OCI-LY3 (cell line): ENCODE data around the gene LMX1B.

Source experiments
- H2AFZ ChIP-seq: fragments of 200-600, 300-600 bp; shearing (Covaris generic); 2 replicates; pipeline ENCODE4 v1.6.0; 2014; ENCODE audit warnings: antibody characterized with exemption, low read depth, low read length
- H3K27ac ChIP-seq: fragments of 200-600, 300-600 bp; sonication (generic); 2 replicates; pipeline ENCODE4 v1.5.1; 2014; ENCODE audit warnings: mild to moderate bottlenecking, low read length, moderate library complexity, mixed read lengths
- H3K27me3 ChIP-seq: fragments of 200-600, 300-600 bp; sonication (generic); 2 replicates; pipeline ENCODE4 v1.6.1; 2014; ENCODE audit warnings: low read depth, low read length, mixed read lengths
- H3K36me3 ChIP-seq: fragments of 200-600, 300-600 bp; sonication (generic); replicated peaks from 2 replicates; pipeline ENCODE3; 2014; ENCODE audit warnings: low read depth, low read length, mixed read lengths
- H3K4me1 ChIP-seq: fragments of 300-600, 200-600 bp; sonication (generic); 2 replicates; pipeline ENCODE4 v1.6.1; 2014; ENCODE audit warnings: low read length, mixed read lengths
- H3K4me2 ChIP-seq: fragments of 200-600, 300-600 bp; sonication (generic); 2 replicates; pipeline ENCODE4 v1.6.1; 2014; ENCODE audit warnings: low read length, mixed read lengths
- H3K4me3 ChIP-seq: fragments of 300-600, 200-600 bp; sonication (generic); 2 replicates; pipeline ENCODE4 v1.5.1; 2014; ENCODE audit warnings: antibody characterized with exemption, mild to moderate bottlenecking, low read length, moderate library complexity
- H3K79me2 ChIP-seq: fragments of 300-600, 200-600 bp; shearing (Covaris generic); 2 replicates; pipeline ENCODE4 v1.6.1; 2014; ENCODE audit warnings: mild to moderate bottlenecking, low read length, mixed read lengths
- H3K9ac ChIP-seq: fragments of 300-600, 200-600 bp; shearing (Covaris generic); 2 replicates; pipeline ENCODE4 v1.6.0; 2014; ENCODE audit warnings: mild to moderate bottlenecking, low read length, moderate library complexity
- H3K9me3 ChIP-seq: fragments of 200-600, 300-600 bp; shearing (Covaris generic); 2 replicates; pipeline ENCODE4 v1.6.1; 2014; ENCODE audit warnings: low read length, mixed read lengths; ENCODE audit not compliant: insufficient read depth
- H4K20me1 ChIP-seq: fragments of 200-600, 300-600 bp; sonication (generic); 2 replicates; pipeline ENCODE4 v1.6.1; 2016; ENCODE audit warnings: low read length, mixed read lengths; ENCODE audit not compliant: insufficient read depth
- CTCF ChIP-seq: fragments of 200-600, 300-600 bp; sonication (generic); IDR thresholded peaks from 2 replicates; pipeline ENCODE4 v1.5.1; 2014; ENCODE audit warnings: antibody characterized with exemption, low read length, low read depth
- EZH2phosphoT487 ChIP-seq: fragments of 200-600 bp; shearing (Covaris generic); IDR thresholded peaks from 2 replicates; pipeline ENCODE4 v1.6.1; 2018; ENCODE audit warnings: antibody characterized with exemption, mixed run types, low read depth

LMX1B gene

GRCh38 chr9:126733005-126733404 is 119.3 kb downstream of the LMX1B start:
- H2AFZ ChIP-seq, result no peak overlapping the region
- no peak overlapping the region for H3K4me3 ChIP-seq
- no peaks in the 10 kb centered on the region for H3K79me2 ChIP-seq
- no peak overlapping the region for H3K4me2 ChIP-seq
- no peak for TF ChIP-seq EZH2phosphoT487
- no peak for TF ChIP-seq CTCF
- H4K20me1 ChIP-seq, result no peaks in the 10 kb centered on the region
- H3K9ac ChIP-seq, result no peak overlapping the region
- H3K27me3 ChIP-seq, result no peaks in the 10 kb centered on the region
- H3K4me1 ChIP-seq, result no peaks in the 10 kb centered on the region
- no peak overlapping the region for H3K27ac ChIP-seq
- peaks cover 3% of the 10 kb centered on the region for H3K36me3 ChIP-seq
- peaks cover 13% of the 10 kb centered on the region for H3K9me3 ChIP-seq

GRCh38 chr9:126734877-126735276 is 121.1 kb downstream of the LMX1B start:
- H3K4me3 ChIP-seq, result no peak overlapping the region
- no peak overlapping the region for H3K4me2 ChIP-seq
- peaks cover 6% of the 10 kb centered on the region for H3K36me3 ChIP-seq
- no peaks in the 10 kb centered on the region for H3K27me3 ChIP-seq
- H3K4me1 ChIP-seq, result no peaks in the 10 kb centered on the region
- H3K79me2 ChIP-seq, result no peaks in the 10 kb centered on the region
- H3K9ac ChIP-seq, result no peak overlapping the region
- peaks cover 13% of the 10 kb centered on the region for H3K9me3 ChIP-seq
- H3K27ac ChIP-seq, result no peak overlapping the region
- no peak for TF ChIP-seq EZH2phosphoT487
- TF ChIP-seq CTCF, result no peak
- H2AFZ ChIP-seq, result no peak overlapping the region
- no peaks in the 10 kb centered on the region for H4K20me1 ChIP-seq

- no peak overlapping the region for H3K4me3 ChIP-seq
- H3K9me3 ChIP-seq, result peaks cover 13% of the 10 kb centered on the region
- no peaks in the 10 kb centered on the region for H3K27me3 ChIP-seq
- H3K79me2 ChIP-seq, result no peaks in the 10 kb centered on the region
- H3K27ac ChIP-seq, result no peak overlapping the region
- H3K4me2 ChIP-seq, result no peak overlapping the region
- TF ChIP-seq EZH2phosphoT487, result no peak
- no peak for TF ChIP-seq CTCF
- H3K36me3 ChIP-seq, result peaks cover 6% of the 10 kb centered on the region
- H3K4me1 ChIP-seq, result no peaks in the 10 kb centered on the region
- no peak overlapping the region for H3K9ac ChIP-seq
- no peaks in the 10 kb centered on the region for H4K20me1 ChIP-seq
- no peak overlapping the region for H2AFZ ChIP-seq
Measured at GRCh38 chr9:126735482-126735881, 121.8 kb downstream of the LMX1B start.

- H2AFZ ChIP-seq, result no peak overlapping the region
- H3K9me3 ChIP-seq, result peaks cover 13% of the 10 kb centered on the region
- no peaks in the 10 kb centered on the region for H3K4me1 ChIP-seq
- H3K9ac ChIP-seq, result no peak overlapping the region
- no peak overlapping the region for H3K4me2 ChIP-seq
- no peaks in the 10 kb centered on the region for H3K79me2 ChIP-seq
- H3K27ac ChIP-seq, result no peak overlapping the region
- TF ChIP-seq CTCF (no peak), EZH2phosphoT487 (no peak)
- no peaks in the 10 kb centered on the region for H3K27me3 ChIP-seq
- no peak overlapping the region for H3K4me3 ChIP-seq
- peaks cover 6% of the 10 kb centered on the region for H3K36me3 ChIP-seq
- H4K20me1 ChIP-seq, result no peaks in the 10 kb centered on the region
Measured at GRCh38 chr9:126738553-126738952, 124.8 kb downstream of the LMX1B start.
